ENCODE data around the gene TMEM30B. TPM values are rescaled to one million over a fixed set of nuclear protein-coding genes. Genes with fewer than 3 reads are reported as not detected.

TMEM30B gene
- total and polyA plus RNA-seq, 2 of the 8 experiments (the other 6 are each of a cell fraction or from before 2014, with no cell fraction given), result 11.2 to 18.7 TPM

DNA sequence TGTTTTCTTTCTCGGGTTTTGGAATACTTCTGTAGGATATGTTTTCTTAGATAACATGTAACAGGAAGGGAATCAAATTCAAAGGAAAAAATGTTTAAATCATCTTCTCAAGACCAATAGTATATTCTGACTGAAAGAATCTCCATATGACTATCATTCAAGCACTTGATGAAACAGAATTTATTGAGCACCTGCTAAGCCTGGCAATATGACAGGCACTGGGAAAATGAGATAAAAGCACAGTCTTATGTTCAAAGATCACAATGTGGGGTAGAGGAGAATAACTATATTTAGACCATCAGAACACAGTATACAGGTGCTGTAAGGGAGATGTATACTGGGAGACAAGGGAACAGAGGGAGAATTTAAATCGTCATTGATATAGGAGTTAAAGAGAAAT, 19.1 kb upstream of the TMEM30B start:
- H4K5ac ChIP-seq (ENCODE audit: insufficient read length, low read depth, low read length), result no peak overlapping the region
- H2BK5ac ChIP-seq (ENCODE audit: low read depth, low read length), result no peak overlapping the region; the same call in 1 of the 2 replicates
- no peaks in the 10 kb centered on the region for H3K27me3 ChIP-seq (replicated peaks in 1 of 4; ENCODE audit: control insufficient read depth in 3 of 4, extremely low read depth in 1 of 4, insufficient read depth in 3 of 4, low read length in 3 of 4)
- no peak overlapping the region for H3K18ac ChIP-seq (ENCODE audit: extremely low read depth, low read length)
- no peak overlapping the region for H4K91ac ChIP-seq (replicated peaks; ENCODE audit: insufficient read length, low read length)
- H3K4me3 ChIP-seq (ENCODE audit: extremely low read depth in 1 of 4, insufficient read depth in 2 of 4, low read depth in 3 of 4, low read length in 4 of 4), result no peak overlapping the region
- H3K23me2 ChIP-seq (ENCODE audit: low read depth, low read length), result no peaks in the 10 kb centered on the region
- H2AFZ ChIP-seq (ENCODE audit: low read length), result no peak overlapping the region
- no peak overlapping the region for H2BK120ac ChIP-seq (replicated peaks; ENCODE audit: low read depth, low read length)
- H3K56ac ChIP-seq (replicated peaks; ENCODE audit: insufficient read length, low read depth, low read length), result no peak overlapping the region
- H4K8ac ChIP-seq (ENCODE audit: extremely low read depth, insufficient read depth, low read length), result no peak overlapping the region
- no peaks in the 10 kb centered on the region for H4K20me1 ChIP-seq (replicated peaks in 1 of 2; ENCODE audit: control insufficient read depth in 1 of 2, insufficient read depth in 2 of 2, low read length in 2 of 2)
- H3K4me2 ChIP-seq (ENCODE audit: insufficient read depth in 1 of 2, low read depth in 2 of 2, low read length in 2 of 2), result peak overlapping the region in 1 of 2 experiments; percentile 41; a peak in 1 of 4 replicates
- H3K79me2 ChIP-seq (ENCODE audit: control insufficient read depth in 1 of 2, insufficient read depth in 2 of 2, low read length in 2 of 2), result no peaks in the 10 kb centered on the region
- H3K9me3 ChIP-seq (ENCODE audit: insufficient read depth in 2 of 2, low read depth in 1 of 2, low read length in 1 of 2), result peaks cover 0 to 7% of the 10 kb centered on the region in 2 experiments; a peak in 2 of 4 replicates
- DNase-seq (ENCODE audit: low read depth in 1 of 2, low spot score in 2 of 2) (no peak), FAIRE-seq (no peak)
- no peaks in the 10 kb centered on the region for H3K79me1 ChIP-seq (ENCODE audit: low read depth, low read length)
- no peak overlapping the region for H2BK12ac ChIP-seq (ENCODE audit: low read depth, low read length)
- H3K36me3 ChIP-seq (ENCODE audit: control insufficient read depth in 2 of 4, insufficient read depth in 4 of 4, low read length in 3 of 4), result no peaks in the 10 kb centered on the region
- CTCF ChIA-PET (ENCODE audit: partially characterized antibody), result interaction anchor here (1.7 kb wide), 1 partner anchor 20 kb away, joined by 4 read pairs; no protein-coding TSS in a partner anchor
- no peak overlapping the region for H3K23ac ChIP-seq (ENCODE audit: insufficient read length)
- no peak overlapping the region for H2BK15ac ChIP-seq (ENCODE audit: low read length)
- no peak overlapping the region for H3K27ac ChIP-seq (ENCODE audit: low read depth, low read length)
- H3K9ac ChIP-seq (replicated peaks in 1 of 4; ENCODE audit: extremely low read depth in 1 of 4, low read depth in 3 of 4, low read length in 3 of 4), result no peak overlapping the region
- no peak overlapping the region for H3K4ac ChIP-seq (replicated peaks; ENCODE audit: insufficient read length, low read depth, low read length)
- H2AK5ac ChIP-seq (ENCODE audit: low read depth, low read length), result no peak overlapping the region
- H3K4me1 ChIP-seq (replicated peaks in 1 of 4; ENCODE audit: control insufficient read depth in 3 of 4, insufficient read depth in 4 of 4, low read length in 3 of 4), result peaks cover 0 to 9% (median 0%) of the 10 kb centered on the region in 4 experiments; a peak in 2 of 7 replicates
- WGBS, 2 experiments (ENCODE audit: extremely low coverage in 1 of 2, insufficient coverage in 1 of 2, insufficient read length in 1 of 2, insufficient replicate concordance in 2 of 2, low coverage in 1 of 2, low lambda C conversion rate in 2 of 2, missing lambda C conversion rate in 1 of 2), result 36% methylated on average over 2 of the region's 2 CpGs; no CpG with 5 or more reads in 1 of the 2 experiments
- H3K14ac ChIP-seq (ENCODE audit: insufficient read length), result no peak overlapping the region
- H2BK20ac ChIP-seq (ENCODE audit: low read length), result no peak overlapping the region
- POLR2A ChIA-PET (ENCODE audit: partially characterized antibody), result interaction anchor here (0.7 kb wide), 1 partner anchor 21 kb away, joined by 3 read pairs; the partner anchor contains the start of gene PRKCH
- TF ChIP-seq FOSL1 (IDR thresholded peaks at IDR 0.05; ENCODE audit: insufficient read depth, low read depth, low read length), result no peak
- no peak for TF ChIP-seq KDM5A (IDR thresholded peaks at IDR 0.05; ENCODE audit: low read length)
- TF ChIP-seq CBX5 (IDR thresholded peaks at IDR 0.05; ENCODE audit: low read depth, low read length), result no peak
- no peak for TF ChIP-seq SP1 (IDR thresholded peaks at IDR 0.05; ENCODE audit: low read depth, low read length)
- TF ChIP-seq POU5F1 (IDR thresholded peaks at IDR 0.05; ENCODE audit: low read depth, low read length), result no peak
- no peak for TF ChIP-seq RNF2 (IDR thresholded peaks at IDR 0.05; ENCODE audit: borderline replicate concordance, low read depth, low read length, missing control alignments, poor library complexity, severe bottlenecking)
- TF ChIP-seq BCL11A (IDR thresholded peaks at IDR 0.05; ENCODE audit: low read depth in 2 of 2, low read length in 2 of 2), result no peak
- TF ChIP-seq HDAC2 (IDR thresholded peaks at IDR 0.05; ENCODE audit: borderline replicate concordance in 1 of 2, low read depth in 2 of 2, low read length in 2 of 2), result no peak
- TF ChIP-seq SIN3A (conservative IDR thresholded peaks at IDR 0.05 in 1 of 2, IDR thresholded peaks at IDR 0.05 in 1 of 2; ENCODE audit: low read depth in 1 of 2, low read length in 2 of 2), result no peak
- no peak for TF ChIP-seq CEBPB (IDR thresholded peaks at IDR 0.05; ENCODE audit: low read depth, low read length)
- TF ChIP-seq, protein P1, sequence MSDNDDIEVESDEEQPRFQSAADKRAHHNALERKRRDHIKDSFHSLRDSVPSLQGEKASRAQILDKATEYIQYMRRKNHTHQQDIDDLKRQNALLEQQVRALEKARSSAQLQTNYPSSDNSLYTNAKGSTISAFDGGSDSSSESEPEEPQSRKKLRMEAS (IDR thresholded peaks at IDR 0.05), result no peak
- TF ChIP-seq KDM4A (IDR thresholded peaks at IDR 0.05; ENCODE audit: low read depth, low read length, severe bottlenecking), result no peak
- no peak for TF ChIP-seq CBX8 (IDR thresholded peaks at IDR 0.05; ENCODE audit: borderline replicate concordance, low read depth, low read length)

Data from H1 (cell line).